Neuron (in vitro differentiated cells): ENCODE results near the gene DOLK.

Experiments used
- H2AFZ ChIP-seq: one replicate; pipeline ENCODE4 v1.6.1; 2013; ENCODE audit warnings: low read depth, mild to moderate bottlenecking, inconsistent platforms, low read length, moderate library complexity
- H3K27me3 ChIP-seq: one replicate; pipeline ENCODE4 v1.6.1; 2013; ENCODE audit warnings: low read length; ENCODE audit not compliant: insufficient read depth
- H3K36me3 ChIP-seq: one replicate; pipeline ENCODE4 v1.6.1; 2013; ENCODE audit warnings: low read length; ENCODE audit not compliant: insufficient read depth
- H3K4me1 ChIP-seq: one replicate; pipeline ENCODE4 v1.6.1; 2013; ENCODE audit warnings: low read length; ENCODE audit not compliant: insufficient read depth
- H3K4me3 ChIP-seq: 2 replicates; pipeline ENCODE4 v1.5.1; 2013; ENCODE audit warnings: mild to moderate bottlenecking, low read length, moderate library complexity
- H3K9me3 ChIP-seq: one replicate; pipeline ENCODE4 v1.6.1; 2013; ENCODE audit warnings: low read length

Gene DOLK

GRCh38 chr9:128910906-128911305, 36.5 kb downstream of the DOLK start:
- Histone ChIP-seq H3K36me3 (peaks cover 53% of the 10 kb centered on the region), H3K9me3 (peaks cover 11% of the 10 kb centered on the region), H3K27me3 (no peaks in the 10 kb centered on the region), H3K4me3 (no peak overlapping the region), H3K4me1 (no peaks in the 10 kb centered on the region), H2AFZ (no peak overlapping the region)

- Histone ChIP-seq H3K9me3 (peaks cover 11% of the 10 kb centered on the region), H3K4me1 (no peaks in the 10 kb centered on the region), H3K36me3 (peaks cover 53% of the 10 kb centered on the region), H2AFZ (no peak overlapping the region), H3K27me3 (no peaks in the 10 kb centered on the region), H3K4me3 (no peak overlapping the region)
These were observed 37.5 kb downstream of the DOLK start for GRCh38 chr9:128909859-128910258.

- Histone ChIP-seq H3K4me3 (no peak overlapping the region), H3K27me3 (no peaks in the 10 kb centered on the region), H3K4me1 (no peaks in the 10 kb centered on the region), H3K36me3 (peaks cover 49% of the 10 kb centered on the region), H3K9me3 (peaks cover 11% of the 10 kb centered on the region), H2AFZ (no peak overlapping the region)
These were observed 39.0 kb downstream of the DOLK start for GRCh38 chr9:128908372-128908771.

GRCh38 chr9:128906741-128907140, 40.7 kb downstream of the DOLK start:
- H3K36me3 ChIP-seq = peaks cover 43% of the 10 kb centered on the region
- no peaks in the 10 kb centered on the region for H3K27me3 ChIP-seq
- no peak overlapping the region for H2AFZ ChIP-seq
- H3K4me3 ChIP-seq = no peak overlapping the region
- peaks cover 11% of the 10 kb centered on the region for H3K9me3 ChIP-seq
- H3K4me1 ChIP-seq = no peaks in the 10 kb centered on the region

GRCh38 chr9:128905964-128906363, 41.4 kb downstream of the DOLK start:
- Histone ChIP-seq H3K9me3 (peaks cover 11% of the 10 kb centered on the region), H3K4me3 (no peak overlapping the region), H3K4me1 (no peaks in the 10 kb centered on the region), H3K36me3 (peaks cover 42% of the 10 kb centered on the region), H3K27me3 (no peaks in the 10 kb centered on the region), H2AFZ (no peak overlapping the region)

- Histone ChIP-seq H3K4me1 (no peaks in the 10 kb centered on the region), H2AFZ (no peak overlapping the region), H3K4me3 (no peak overlapping the region), H3K27me3 (no peaks in the 10 kb centered on the region), H3K9me3 (peaks cover 11% of the 10 kb centered on the region), H3K36me3 (peaks cover 27% of the 10 kb centered on the region)
These were observed 43.4 kb downstream of the DOLK start for GRCh38 chr9:128903871-128904620.

GRCh38 chr9:128903079-128903461, 44.3 kb downstream of the DOLK start:
- H3K36me3 ChIP-seq = peaks cover 26% of the 10 kb centered on the region
- no peak overlapping the region for H2AFZ ChIP-seq
- H3K9me3 ChIP-seq = peaks cover 8% of the 10 kb centered on the region
- no peak overlapping the region for H3K4me3 ChIP-seq
- H3K27me3 ChIP-seq = no peaks in the 10 kb centered on the region
- H3K4me1 ChIP-seq = no peaks in the 10 kb centered on the region

- Histone ChIP-seq H3K4me3 (no peak overlapping the region), H2AFZ (no peak overlapping the region), H3K4me1 (no peaks in the 10 kb centered on the region), H3K27me3 (no peaks in the 10 kb centered on the region), H3K9me3 (peaks cover 3% of the 10 kb centered on the region), H3K36me3 (peaks cover 20% of the 10 kb centered on the region)
These were observed 44.9 kb downstream of the DOLK start for GRCh38 chr9:128902351-128903078.

- no peaks in the 10 kb centered on the region for H3K4me1 ChIP-seq
- peaks cover 17% of the 10 kb centered on the region for H3K36me3 ChIP-seq
These were observed 45.6 kb downstream of the DOLK start for GRCh38 chr9:128901822-128902221.

GRCh38 chr9:128901379-128901778, 46.0 kb downstream of the DOLK start:
- Histone ChIP-seq H3K36me3 (peaks cover 14% of the 10 kb centered on the region), H3K27me3 (no peaks in the 10 kb centered on the region), H3K4me1 (no peaks in the 10 kb centered on the region), H3K4me3 (no peak overlapping the region), H2AFZ (no peak overlapping the region), H3K9me3 (no peaks in the 10 kb centered on the region)

More at GRCh38 chr9:128901822-128902221, 45.6 kb downstream of the DOLK start:
- no peak overlapping the region for H2AFZ ChIP-seq
- no peaks in the 10 kb centered on the region for H3K27me3 ChIP-seq
- H3K9me3 ChIP-seq = no peaks in the 10 kb centered on the region
- H3K4me3 ChIP-seq = no peak overlapping the region

- no peaks in the 10 kb centered on the region for H3K4me1 ChIP-seq
- H3K36me3 ChIP-seq = peaks cover 17% of the 10 kb centered on the region
These were observed 47.7 kb downstream of the DOLK start for GRCh38 chr9:128899566-128900322.

GRCh38 chr9:128898845-128899565, 48.4 kb downstream of the DOLK start:
- Histone ChIP-seq H2AFZ (no peak overlapping the region), H3K9me3 (no peaks in the 10 kb centered on the region), H3K27me3 (no peaks in the 10 kb centered on the region), H3K4me3 (no peak overlapping the region), H3K4me1 (no peaks in the 10 kb centered on the region), H3K36me3 (peaks cover 17% of the 10 kb centered on the region)

More at GRCh38 chr9:128899566-128900322, 47.7 kb downstream of the DOLK start:
- H3K27me3 ChIP-seq = no peaks in the 10 kb centered on the region
- no peak overlapping the region for H3K4me3 ChIP-seq
- H2AFZ ChIP-seq = no peak overlapping the region
- no peaks in the 10 kb centered on the region for H3K9me3 ChIP-seq
